Activated CD8-positive, alpha-beta T cell treated with anti-CD3 and anti-CD28 coated beads for 36 hours (primary cell): ENCODE results near the gene ZSCAN20. TPM values are rescaled to one million over a fixed set of nuclear protein-coding genes. Genes with fewer than 3 reads are reported as not detected.

Source experiments
- ATAC-seq: fragments of 200-7000 bp; cut with Tn5 transposase; one replicate; pipeline ENCODE4 v1.10.0; 2021; ENCODE audit warnings: mild to moderate bottlenecking, moderate library complexity
- CTCF ChIA-PET: fragments of 350-600 bp; sonication (Branson Sonifier 250); formaldehyde crosslinking; loops from one replicate; lab custom pipeline; 2021; ENCODE audit warnings: antibody characterized with exemption; lab: Charles Lee
- POLR2A ChIA-PET: fragments of 350-600 bp; sonication (Branson Sonifier 250); formaldehyde crosslinking; loops from one replicate; lab custom pipeline; 2021; ENCODE audit warnings: antibody characterized with exemption; lab: Charles Lee
- DNase-seq: peaks from one replicate; pipeline ENCODE4 v3.0.0-alpha.2; 2020
- H3K27ac Mint-ChIP-seq: one replicate; pipeline ENCODE4 v1.8.0; 2021; ENCODE audit warnings: mild to moderate bottlenecking, mixed read lengths
- H3K27me3 Mint-ChIP-seq: one replicate; pipeline ENCODE4 v1.8.0; 2021; ENCODE audit warnings: mixed read lengths
- H3K36me3 Mint-ChIP-seq: one replicate; pipeline ENCODE4 v1.8.0; 2021; ENCODE audit warnings: low read depth, mixed read lengths
- H3K4me1 Mint-ChIP-seq: one replicate; pipeline ENCODE4 v1.8.0; 2021; ENCODE audit warnings: low read depth, mixed read lengths
- H3K4me3 Mint-ChIP-seq: one replicate; pipeline ENCODE4 v1.8.0; 2021; ENCODE audit warnings: mild to moderate bottlenecking, moderate library complexity, mixed read lengths
- H3K9me3 Mint-ChIP-seq: one replicate; pipeline ENCODE4 v1.8.0; 2021; ENCODE audit warnings: mixed read lengths
- CTCF ChIP-seq: fragments of 200-600 bp; IDR thresholded peaks from one replicate; pipeline ENCODE4 v1.8.0; 2022; ENCODE audit warnings: antibody characterized with exemption, mild to moderate bottlenecking
- intact Hi-C: fragments of 100-400 bp; cut with micrococcal nuclease; formaldehyde crosslinking; loops from one replicate; pipeline ENCODE4 v1.10.0; 2022
- total RNA-seq, 2 experiments: library from RNA; stranded (reverse); gene quantifications; one replicate each; pipeline ENCODE4 v1.2.3, GENCODE V29; 2021

Gene ZSCAN20
- total RNA-seq, 2 experiments from 2014 or later, result 2.6 to 3.2 TPM

GRCh38 chr1:33471416-33471815, 1.0 kb upstream of the ZSCAN20 start:
- Mint-ChIP-seq H3K9me3 (no peaks in the 10 kb centered on the region), H3K36me3 (no peaks in the 10 kb centered on the region), H3K4me3 (peak overlapping the region; percentile 72), H3K4me1 (peaks cover 18% of the 10 kb centered on the region), H3K27ac (no peak overlapping the region), H3K27me3 (no peaks in the 10 kb centered on the region)
- CTCF ChIA-PET, result interaction anchor here (0.7 to 3.9 kb wide), 25 partner anchors 9 to 344 kb away, joined by 3 to 37 read pairs (median 4); partner anchors contain the start of gene TRIM62
- TF ChIP-seq CTCF, result no peak
- intact Hi-C loops, result loop anchor here (5.0 kb wide), 1 partner anchor 174 kb away; no protein-coding TSS in a partner anchor
- no peak for ATAC-seq
- DNase-seq, result no peak
- POLR2A ChIA-PET, result interaction anchor here (0.9 to 1.1 kb wide), 2 partner anchors 13 to 344 kb away, joined by 3 read pairs; no protein-coding TSS in a partner anchor

- CTCF ChIA-PET, result interaction anchor here (1.1 to 3.9 kb wide), 2 partner anchors 179 to 336 kb away, joined by 3 to 37 read pairs; no protein-coding TSS in a partner anchor
- Mint-ChIP-seq H3K4me1 (peaks cover 18% of the 10 kb centered on the region), H3K36me3 (no peaks in the 10 kb centered on the region), H3K27ac (no peak overlapping the region), H3K4me3 (peak overlapping the region; percentile 72), H3K9me3 (no peaks in the 10 kb centered on the region), H3K27me3 (no peaks in the 10 kb centered on the region)
- TF ChIP-seq CTCF, result no peak
- DNase-seq (no peak), ATAC-seq (no peak)
- POLR2A ChIA-PET, result no interaction called here
- intact Hi-C loops, result loop anchor here (5.0 kb wide), 1 partner anchor 177 kb away; no protein-coding TSS in a partner anchor
These were observed 1.5 kb downstream of the ZSCAN20 start for GRCh38 chr1:33473900-33474299.

DNA sequence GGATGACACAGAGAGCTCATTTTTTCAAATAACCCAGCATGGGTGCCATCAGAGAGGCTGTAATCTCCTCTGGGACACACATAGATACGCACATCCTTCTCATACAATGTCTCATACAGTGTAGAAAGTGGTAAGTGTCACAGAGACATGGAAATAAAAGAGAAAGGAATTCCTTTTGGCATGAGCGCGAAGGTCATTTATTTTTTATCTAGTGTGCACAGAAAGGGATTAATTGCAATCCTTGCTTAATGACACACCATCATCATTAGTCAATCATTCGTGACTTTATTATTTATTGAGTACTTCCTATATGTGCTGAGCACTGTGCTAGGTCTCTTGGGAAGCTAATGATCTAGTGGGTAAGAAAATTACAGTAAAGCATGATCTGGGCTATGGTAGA, 5.0 kb downstream of the ZSCAN20 start:
- no peaks in the 10 kb centered on the region for H3K9me3 Mint-ChIP-seq
- TF ChIP-seq CTCF, result no peak
- no peak overlapping the region for H3K27ac Mint-ChIP-seq
- no peak for DNase-seq
- CTCF ChIA-PET, result interaction anchor here (1.2 kb wide), 1 partner anchor 135 kb away, joined by 4 read pairs; no protein-coding TSS in a partner anchor
- H3K4me3 Mint-ChIP-seq, result no peak overlapping the region
- no peaks in the 10 kb centered on the region for H3K27me3 Mint-ChIP-seq
- no peak for ATAC-seq
- peaks cover 2% of the 10 kb centered on the region for H3K36me3 Mint-ChIP-seq
- peaks cover 3% of the 10 kb centered on the region for H3K4me1 Mint-ChIP-seq
- intact Hi-C loops, result no loop called here
- POLR2A ChIA-PET, result no interaction called here

DNA sequence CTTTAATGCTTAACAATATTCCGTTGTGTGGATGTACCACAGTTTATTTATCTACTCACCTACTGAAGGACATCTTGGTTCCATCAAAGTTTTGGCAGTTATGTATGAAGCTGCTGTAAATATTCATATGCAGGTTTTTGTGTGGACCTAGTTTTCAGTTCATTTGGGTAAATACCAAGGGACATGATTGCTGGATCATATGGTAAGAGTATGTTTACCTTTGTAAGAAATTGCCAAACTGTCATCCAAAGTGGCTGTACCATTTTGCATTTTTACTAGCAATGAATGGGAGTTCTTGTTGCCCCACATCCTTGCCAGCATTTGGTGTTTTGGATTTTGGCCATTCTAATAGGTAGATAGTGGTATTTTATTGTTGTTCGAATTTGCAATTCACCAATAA, 10.0 kb downstream of the ZSCAN20 start:
- Mint-ChIP-seq H3K9me3 (peaks cover 11% of the 10 kb centered on the region), H3K4me1 (no peaks in the 10 kb centered on the region), H3K36me3 (peaks cover 32% of the 10 kb centered on the region), H3K27ac (no peak overlapping the region), H3K27me3 (no peaks in the 10 kb centered on the region), H3K4me3 (no peak overlapping the region)
- DNase-seq, result no peak
- POLR2A ChIA-PET, result interaction anchor here (1.4 kb wide), 1 partner anchor 10 kb away, joined by 3 read pairs; the partner anchor contains the start of gene ZSCAN20
- TF ChIP-seq CTCF, result no peak
- no peak for ATAC-seq
- intact Hi-C loops, result no loop called here
- CTCF ChIA-PET, result no interaction called here

- Mint-ChIP-seq H3K36me3 (peaks cover 61% of the 10 kb centered on the region), H3K9me3 (peaks cover 25% of the 10 kb centered on the region), H3K27ac (no peak overlapping the region), H3K27me3 (no peaks in the 10 kb centered on the region), H3K4me3 (no peak overlapping the region), H3K4me1 (no peaks in the 10 kb centered on the region)
- intact Hi-C loops, result no loop called here
- CTCF ChIA-PET, result no interaction called here
- DNase-seq, result no peak
- TF ChIP-seq CTCF, result no peak
- ATAC-seq, result no peak
- POLR2A ChIA-PET, result no interaction called here
These were observed 16.2 kb downstream of the ZSCAN20 start for GRCh38 chr1:33488624-33489023.
